NCI-H2171 (cell line): ENCODE measurements around the gene SLC39A9.
"Not testable (repeated sequence)": the region's sequence is repeated elsewhere in the genome, so short reads cannot be mapped to it uniquely, and the experiment has no call there.

ENCODE experiments used
- DNase-seq: peaks from one replicate; lab custom pipeline; 2025; lab: John Stamatoyannopoulos, UW

Gene SLC39A9

DNA sequence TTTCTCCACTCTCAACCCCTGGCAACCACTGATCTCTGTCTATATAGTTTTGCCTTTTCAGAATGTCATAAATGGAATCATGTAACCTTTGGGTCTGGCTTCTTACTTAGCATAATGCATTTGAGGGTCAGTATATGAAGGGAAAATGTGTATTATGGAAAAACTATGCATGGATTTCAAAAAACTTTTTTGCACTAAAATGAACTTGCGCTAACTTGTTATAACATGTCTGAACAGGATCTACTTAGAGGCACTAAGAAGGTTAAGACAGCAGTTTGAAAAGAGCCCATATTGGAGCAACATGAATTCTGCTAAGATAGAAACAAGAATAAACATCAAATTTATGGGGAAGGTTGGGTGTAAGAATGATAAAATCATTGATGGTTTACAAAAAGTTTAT lies 29.1 kb downstream of the SLC39A9 start:
- no peak for DNase-seq

DNA sequence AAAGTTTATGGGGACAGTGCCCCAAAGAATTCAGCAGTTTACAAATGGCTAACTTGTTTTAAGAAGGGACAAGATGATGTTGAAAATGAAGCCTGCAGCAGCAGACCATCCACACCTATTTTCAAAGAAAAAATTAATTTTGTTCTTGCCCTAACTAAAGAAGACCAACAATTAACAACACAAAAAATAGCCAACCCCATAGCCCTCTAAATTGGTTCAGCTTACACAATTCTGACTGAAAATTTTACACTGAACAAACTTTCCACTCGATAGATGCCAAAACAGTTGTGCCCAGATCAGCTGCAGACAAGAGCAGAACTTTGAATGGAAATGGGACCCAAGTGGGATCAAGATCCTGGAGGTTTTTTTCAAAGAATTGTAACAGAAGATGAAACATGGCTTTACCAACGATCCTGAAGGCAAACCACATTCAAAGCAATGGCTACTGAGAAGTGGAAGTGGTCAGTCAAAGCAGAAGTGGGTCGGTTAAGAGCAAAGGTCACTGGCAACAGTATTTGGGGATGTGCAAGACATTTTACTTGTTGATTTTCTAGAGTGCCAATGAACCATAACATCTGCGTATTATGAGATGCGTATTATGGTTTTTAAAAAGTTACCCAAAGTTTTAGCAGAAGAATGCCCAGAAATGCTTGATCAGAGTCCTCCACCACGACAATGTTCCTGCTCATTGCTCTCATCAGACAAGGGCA lies 30.0 kb downstream of the SLC39A9 start:
- DNase-seq: no peak

DNA sequence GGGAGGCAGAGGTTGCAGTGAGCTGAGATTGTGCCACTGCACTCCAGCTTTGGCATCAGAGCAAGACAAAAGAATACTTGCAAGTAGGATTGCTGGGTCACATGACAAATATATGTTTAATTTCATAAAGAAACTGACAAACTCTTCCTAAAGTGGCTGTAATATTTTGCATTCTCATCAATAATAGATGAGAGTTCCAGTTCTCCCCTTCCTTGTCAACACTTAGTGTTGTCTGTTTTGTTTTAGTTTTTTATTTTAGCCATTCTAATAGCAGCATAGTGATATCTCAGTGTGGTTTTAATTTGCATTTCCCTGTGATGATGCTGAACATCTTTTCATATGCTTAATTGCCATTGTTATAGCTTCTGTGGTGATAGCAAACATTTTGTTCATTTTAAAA lies 31.2 kb downstream of the SLC39A9 start:
- DNase-seq: no peak

DNA sequence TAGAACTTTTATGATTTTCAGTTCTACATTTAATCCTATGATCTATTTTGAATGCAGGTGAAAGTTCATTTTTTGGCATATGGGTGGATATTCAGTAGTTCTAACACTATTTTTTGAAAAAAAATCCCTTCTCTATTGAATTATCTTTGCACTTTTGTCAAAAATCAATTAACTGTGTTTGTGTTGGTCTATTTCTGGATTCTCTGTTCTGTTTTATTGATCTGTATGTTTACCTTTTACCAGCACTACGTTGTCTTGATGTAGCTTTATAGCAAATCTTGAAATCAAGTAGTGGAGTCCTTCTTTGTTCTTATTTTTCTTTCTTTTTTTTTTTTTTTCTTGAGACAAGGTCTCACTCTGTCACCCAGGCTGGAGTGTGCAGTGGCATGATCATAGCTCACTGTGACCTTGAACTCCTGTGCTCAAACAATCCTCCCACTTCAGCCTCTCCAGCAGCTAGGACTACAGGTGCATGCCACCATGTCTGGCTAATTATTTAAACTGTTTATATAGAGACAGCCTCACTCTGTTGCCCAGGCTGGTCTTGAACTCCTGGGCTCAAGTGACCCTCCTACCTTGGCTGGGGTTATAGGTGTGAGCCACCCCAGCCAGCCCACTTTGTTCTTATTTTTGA lies 31.9 kb downstream of the SLC39A9 start:
- DNase-seq: no peak

DNA sequence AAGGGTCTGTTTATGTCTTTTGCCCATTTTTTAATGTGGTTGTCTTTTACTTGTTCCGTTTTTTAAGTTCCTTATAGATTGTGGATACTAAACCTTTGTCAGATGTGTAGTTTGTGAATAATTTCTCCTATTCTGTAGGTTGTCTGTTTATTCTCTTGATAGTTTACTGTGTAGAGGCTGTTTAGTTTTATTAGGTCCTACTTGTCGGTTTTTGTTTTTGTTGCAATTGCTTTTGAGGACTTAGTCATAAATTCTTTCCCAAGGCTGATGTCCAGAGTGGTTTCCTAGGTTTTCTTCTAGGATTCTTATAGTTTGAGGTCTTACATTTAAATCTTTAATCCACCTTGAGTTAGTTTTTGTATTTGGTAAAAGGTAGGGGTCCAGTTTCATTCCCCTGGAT lies 33.9 kb downstream of the SLC39A9 start:
- DNase-seq: no peak

DNA sequence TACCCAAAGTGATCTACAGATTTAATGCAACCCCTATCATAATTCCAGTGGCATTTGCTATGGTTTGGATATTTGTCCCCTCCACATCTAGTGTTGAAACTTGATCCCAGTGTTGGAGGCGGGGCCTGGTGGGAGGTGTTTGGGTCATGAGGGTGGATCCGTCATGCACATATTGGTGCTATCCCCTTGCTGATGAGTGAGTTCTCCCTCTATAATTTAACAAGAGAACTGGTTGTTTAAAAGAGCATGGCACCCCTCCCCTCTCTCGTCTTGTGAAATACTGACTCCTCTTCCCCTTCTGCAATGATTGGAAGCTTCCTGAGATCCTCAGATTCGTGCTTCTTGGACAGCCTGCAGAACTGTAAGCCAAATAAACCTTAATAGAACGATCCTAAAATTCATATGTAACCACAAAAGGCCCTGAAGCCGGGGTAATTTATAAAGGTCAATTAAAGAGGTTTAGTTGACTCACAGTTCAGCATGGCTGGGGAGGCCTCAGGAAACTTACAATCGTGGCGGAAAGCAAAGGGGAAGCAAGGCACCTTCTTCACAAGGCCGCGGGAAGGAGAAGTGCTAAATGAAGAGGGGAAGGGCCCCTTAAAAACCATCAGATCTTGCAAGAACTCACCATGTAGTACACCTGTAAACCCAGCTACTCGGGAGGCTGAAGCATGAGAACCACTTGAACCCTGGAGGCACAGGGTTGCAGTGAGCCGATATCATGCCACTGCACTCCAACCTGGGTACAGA lies 41.2 kb downstream of the SLC39A9 start:
- DNase-seq: no peak

DNA sequence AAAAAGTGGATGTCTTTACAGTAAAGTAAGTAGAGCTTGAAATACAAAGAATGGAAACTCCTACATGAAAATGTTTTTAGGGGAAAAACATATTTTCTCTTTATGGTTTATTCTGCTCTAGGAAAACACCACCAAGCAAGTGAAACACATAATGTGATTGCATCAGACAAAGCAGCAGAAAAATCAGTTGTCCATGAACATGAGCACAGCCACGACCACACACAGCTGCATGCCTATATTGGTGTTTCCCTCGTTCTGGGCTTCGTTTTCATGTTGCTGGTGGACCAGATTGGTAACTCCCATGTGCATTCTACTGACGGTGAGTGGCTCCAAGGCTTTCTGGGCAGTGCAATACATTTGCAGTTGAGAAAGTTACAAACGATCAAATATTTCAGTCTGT lies 43.5 kb downstream of the SLC39A9 start:
- DNase-seq: no peak

DNA sequence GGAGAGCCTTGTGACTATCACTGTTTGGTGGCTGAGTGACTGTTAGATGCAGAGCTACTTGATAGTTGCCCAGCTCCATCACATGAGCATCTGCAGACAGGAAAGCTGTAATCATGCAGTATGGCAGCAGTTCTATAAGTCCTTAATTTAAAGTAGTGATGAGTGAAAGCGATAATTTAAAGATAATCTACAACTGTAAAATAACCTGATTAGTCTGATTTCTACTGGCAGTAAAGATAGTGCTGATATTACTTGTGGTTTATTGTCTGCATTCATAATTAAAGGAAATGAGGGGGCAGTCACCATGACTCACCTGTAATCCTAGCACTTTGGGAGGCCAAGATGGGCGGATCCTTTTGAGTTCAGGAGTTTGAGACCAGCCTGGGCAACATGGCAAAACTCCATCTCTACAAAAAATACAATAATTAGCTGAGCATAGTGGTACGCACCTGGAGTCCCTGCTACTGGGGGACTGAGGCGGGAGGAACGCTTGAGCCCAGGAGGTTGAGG lies 44.9 kb downstream of the SLC39A9 start:
- no peak for DNase-seq

DNA sequence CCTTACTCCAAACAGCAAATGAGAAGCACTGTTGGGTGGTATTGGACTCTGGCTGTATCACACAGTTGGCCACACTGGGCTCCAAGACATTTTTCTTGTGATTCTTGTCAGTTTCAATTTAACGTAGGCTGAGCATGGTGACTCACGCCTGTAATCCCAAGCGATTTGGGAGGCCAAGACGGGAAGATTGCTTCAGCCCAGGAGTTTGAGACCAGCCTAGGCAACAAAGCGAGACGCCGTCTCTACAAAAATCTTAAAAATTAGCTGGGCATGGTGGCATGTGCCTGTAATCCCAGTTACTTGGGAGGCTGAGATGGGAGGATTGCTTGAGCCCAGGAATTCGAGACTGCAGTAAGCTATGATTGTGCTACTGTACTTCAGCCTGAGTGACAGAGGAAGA lies 50.7 kb downstream of the SLC39A9 start:
- no peak for DNase-seq

DNA sequence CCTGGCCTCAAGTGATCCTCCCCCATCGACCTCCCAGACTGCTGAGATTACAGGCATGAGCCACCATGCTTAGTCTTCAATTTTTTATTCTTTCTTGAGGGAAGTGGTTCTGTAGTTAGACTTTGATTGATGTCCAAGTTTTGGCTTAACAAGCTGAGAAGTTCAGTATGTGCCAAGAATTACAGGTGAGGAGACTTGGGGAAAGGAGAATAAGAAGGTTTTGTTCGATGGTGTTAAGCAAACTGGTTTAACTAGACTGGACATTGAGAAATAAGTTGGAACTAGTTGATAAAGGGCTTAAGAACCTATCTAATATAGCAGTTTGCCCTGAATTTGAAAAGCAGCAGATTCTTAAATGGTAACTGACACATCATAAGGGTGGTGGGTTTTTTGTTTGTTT lies 53.4 kb downstream of the SLC39A9 start:
- DNase-seq: no peak

DNA sequence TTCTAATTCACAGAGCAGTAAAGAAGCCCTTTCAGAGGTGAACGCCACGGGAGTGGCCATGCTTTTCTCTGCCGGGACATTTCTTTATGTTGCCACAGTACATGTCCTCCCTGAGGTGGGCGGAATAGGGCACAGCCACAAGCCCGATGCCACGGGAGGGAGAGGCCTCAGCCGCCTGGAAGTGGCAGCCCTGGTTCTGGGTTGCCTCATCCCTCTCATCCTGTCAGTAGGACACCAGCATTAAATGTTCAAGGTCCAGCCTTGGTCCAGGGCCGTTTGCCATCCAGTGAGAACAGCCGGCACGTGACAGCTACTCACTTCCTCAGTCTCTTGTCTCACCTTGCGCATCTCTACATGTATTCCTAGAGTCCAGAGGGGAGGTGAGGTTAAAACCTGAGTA lies 59.9 kb downstream of the SLC39A9 start:
- no peak for DNase-seq

DNA sequence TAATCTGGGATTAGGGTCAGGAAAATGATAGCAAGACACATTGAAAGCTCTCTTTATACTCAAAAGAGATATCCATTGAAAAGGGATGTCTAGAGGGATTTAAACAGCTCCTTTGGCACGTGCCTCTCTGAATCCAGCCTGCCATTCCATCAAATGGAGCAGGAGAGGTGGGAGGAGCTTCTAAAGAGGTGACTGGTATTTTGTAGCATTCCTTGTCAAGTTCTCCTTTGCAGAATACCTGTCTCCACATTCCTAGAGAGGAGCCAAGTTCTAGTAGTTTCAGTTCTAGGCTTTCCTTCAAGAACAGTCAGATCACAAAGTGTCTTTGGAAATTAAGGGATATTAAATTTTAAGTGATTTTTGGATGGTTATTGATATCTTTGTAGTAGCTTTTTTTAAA lies 60.6 kb downstream of the SLC39A9 start:
- no peak for DNase-seq

DNA sequence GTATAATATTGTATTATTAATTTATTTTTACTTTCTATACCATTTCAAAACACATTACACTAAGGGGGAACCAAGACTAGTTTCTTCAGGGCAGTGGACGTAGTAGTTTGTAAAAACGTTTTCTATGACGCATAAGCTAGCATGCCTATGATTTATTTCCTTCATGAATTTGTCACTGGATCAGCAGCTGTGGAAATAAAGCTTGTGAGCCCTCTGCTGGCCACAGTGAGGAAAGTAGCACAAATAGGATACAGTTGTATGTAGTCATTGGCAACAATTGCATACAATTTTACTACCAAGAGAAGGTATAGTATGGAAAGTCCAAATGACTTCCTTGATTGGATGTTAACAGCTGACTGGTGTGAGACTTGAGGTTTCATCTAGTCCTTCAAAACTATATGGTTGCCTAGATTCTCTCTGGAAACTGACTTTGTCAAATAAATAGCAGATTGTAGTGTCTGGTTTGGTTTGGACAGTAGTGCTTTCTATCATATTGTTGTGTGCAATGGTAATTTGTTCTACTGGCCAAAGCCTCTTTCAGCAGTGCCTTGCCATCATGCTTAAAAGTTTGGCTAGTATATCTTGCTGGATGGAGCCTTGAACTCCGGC lies 61.7 kb downstream of the SLC39A9 start:
- peak; percentile 53 for DNase-seq

DNA sequence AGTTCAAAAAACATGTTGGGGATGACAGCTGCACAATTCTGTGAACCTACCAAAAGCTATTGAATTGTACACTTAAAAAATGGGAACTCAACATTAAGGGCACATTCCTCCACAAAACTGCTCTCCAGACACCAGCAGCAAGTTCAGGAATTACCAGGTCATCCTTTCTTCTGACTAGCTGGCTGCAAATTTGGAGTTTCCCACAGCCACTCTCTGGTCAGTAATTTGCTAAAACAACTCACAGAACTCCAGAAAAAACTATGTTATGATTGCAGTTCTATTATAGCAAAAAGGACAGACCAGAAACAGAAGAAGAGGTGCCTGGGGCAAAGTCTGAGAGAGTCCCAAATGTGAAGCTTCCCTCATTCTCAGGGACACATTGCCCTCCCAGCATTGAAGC lies 65.9 kb downstream of the SLC39A9 start:
- no peak for DNase-seq

DNA sequence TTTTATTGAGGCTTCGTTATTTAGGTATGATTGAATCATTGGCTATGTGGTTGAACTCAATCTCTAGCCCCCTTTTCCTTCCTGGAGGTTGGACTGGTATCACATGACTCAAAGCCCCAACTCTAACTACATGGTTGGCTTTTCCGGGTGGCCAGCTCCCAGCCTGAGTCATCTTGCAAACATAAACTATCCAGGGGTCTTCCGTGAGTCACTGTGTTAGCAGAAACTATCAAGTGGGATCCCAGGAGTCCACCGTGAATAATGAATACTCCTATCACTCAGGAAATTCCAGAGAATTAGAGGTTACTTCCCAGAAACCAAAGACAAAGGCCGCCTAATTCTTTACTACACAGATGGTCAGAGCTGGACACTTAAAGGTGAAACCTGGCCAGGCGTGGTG lies 66.3 kb downstream of the SLC39A9 start:
- DNase-seq: no peak

DNA sequence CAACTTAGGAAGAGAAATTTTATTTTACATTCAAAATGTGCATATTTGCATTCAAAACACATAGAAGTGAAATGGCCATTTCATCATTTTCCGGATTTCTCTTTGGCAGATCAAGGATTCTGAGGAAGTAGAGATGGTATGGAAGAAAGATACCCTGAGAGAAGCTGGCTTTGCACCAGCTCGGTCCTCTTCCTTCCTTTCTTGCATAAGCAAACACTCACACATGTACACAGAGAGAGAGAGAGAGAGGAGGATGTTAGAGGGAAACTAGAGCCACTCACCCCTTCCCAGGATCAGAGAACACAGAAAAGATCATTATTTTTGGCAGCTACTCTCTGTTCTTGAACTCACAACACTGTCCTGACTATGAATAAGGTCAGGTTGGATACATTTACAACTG lies 70.5 kb downstream of the SLC39A9 start:
- DNase-seq: no peak

DNA sequence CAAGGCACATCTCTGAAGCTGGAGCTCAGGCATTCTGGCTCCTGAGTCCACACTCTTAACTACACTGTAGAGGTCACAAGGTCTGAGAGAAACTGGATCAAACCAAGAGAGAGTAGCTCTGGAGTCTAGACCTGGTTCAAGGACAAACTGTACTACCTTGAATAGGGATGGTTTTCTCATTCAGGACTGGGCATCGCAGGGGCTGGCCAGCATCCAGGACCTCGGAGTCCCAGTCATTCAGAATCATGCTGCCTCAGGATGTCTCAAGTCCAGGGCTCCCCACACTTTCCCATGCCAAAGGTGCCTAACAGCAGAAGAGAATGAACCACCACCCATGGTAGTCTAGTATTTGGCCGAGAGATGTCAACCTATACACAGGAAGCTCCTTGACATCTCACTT lies 72.9 kb downstream of the SLC39A9 start:
- DNase-seq: no peak

DNA sequence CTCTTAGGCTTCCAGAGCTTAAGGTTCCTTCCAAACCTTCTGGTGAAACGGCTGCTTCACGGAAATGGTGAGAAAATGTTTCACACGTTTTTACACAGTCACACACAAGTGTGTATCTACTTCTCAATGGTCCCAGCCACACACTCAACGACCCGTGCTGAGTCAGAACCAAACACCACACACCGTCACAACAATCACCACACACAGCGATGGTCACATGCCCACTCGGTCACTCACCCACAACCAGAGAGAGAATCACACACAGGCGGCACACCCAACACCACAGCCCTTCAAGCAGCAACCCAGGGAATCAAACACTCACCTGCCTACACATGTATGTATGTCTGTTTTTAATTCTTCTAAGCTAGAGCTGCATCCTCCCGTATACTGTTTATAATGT lies 73.4 kb downstream of the SLC39A9 start:
- DNase-seq: no peak

DNA sequence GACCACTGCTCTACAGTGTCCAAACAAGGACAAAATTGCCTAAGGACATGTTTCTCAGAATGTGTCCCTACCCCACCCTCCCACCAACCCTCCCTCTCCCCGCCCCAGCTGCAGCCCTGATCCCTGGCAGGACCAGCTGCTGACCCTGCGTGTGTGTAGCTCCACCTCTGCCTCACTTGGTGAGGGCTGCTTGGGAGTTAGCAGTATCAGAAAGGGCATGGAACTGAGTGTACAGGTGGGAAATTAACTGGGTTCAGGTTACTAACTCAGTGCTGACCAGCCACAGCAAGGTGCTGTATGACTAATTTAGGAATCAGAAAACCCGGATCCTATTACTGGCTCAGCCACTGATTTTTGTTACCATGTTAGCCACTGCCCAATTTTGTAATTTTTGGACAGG lies 74.8 kb downstream of the SLC39A9 start:
- DNase-seq: no peak

DNA sequence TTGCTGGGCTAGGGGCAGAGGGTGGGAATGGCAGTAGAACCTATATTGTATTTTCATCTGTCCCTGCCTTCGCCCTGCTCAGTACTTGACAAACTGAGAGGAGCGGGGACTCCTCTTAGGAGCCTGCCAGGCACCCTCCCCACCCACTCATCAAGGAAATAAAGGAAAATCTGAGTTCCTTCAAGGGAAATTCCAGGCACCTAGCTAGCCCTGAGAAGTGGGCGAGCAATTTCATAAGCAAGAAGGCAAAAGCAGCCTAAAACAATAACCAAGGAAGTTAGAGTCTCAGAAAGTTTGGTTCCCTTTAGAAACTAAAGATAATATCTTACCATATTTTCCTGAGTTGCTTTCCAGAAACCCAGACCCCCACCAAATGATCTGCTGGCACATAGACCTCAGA lies 75.5 kb downstream of the SLC39A9 start:
- no peak for DNase-seq

DNA sequence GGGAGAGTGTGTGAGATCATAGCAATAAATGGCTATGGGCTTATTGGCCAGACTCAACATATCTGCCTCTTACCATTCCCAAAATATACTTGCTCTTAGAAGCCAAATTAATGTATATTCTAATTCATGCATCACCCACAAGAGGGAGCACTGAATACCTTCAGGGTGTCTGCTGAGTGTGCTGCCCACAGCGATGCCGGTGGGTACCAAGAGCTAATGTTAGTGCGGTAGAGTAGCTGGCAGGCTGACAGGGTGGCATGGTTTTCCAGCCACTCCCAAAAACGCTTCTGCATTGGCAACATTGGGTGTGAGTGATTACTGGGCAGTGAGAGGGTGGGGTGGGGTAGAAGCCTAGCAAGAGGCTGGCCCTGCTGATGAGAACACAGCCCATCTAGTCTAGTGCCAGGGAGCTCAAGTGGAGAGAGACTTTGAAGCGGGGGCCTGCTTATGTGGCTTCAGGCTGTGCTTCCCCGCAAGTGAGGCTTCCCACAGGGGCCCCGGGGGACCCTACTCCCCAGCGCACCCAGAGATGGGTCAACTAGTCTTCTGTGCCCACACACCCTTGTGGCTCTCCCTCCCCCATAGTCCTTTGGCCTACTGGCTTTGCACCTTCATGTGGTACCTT lies 76.8 kb downstream of the SLC39A9 start:
- peak; percentile 44 for DNase-seq

DNA sequence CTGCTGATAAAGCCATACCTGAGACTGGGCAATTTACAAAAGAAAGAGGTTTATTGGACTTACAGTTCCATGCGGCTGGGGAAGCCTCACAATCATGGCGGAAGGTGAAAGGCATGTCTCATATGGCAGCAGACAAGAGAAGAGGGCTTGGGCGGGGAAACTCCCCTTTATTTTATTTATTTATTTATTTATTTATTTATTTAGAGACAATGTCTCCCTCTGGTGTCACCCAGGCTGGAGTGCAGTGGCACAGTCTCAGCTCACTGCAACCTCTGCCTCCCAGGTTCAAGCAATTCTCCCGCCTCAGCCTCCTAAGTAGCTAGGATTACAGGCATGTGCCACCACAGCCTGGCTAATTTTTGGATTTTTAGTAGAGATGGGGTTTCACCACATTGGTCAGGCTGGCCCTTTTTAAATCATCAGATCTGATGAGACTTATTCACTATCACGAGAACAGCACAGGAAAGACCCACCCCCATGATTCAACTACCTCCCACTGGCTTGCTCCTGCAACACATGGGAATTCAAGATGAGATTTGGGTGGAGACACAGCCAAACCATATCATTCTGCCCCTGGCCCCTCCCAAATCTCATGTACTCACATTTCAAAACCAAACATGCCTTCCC lies 78.4 kb downstream of the SLC39A9 start:
- not testable (repeated sequence) for DNase-seq
